Measurements from ENCODE around the gene SPEM2.

Gene SPEM2

DNA sequence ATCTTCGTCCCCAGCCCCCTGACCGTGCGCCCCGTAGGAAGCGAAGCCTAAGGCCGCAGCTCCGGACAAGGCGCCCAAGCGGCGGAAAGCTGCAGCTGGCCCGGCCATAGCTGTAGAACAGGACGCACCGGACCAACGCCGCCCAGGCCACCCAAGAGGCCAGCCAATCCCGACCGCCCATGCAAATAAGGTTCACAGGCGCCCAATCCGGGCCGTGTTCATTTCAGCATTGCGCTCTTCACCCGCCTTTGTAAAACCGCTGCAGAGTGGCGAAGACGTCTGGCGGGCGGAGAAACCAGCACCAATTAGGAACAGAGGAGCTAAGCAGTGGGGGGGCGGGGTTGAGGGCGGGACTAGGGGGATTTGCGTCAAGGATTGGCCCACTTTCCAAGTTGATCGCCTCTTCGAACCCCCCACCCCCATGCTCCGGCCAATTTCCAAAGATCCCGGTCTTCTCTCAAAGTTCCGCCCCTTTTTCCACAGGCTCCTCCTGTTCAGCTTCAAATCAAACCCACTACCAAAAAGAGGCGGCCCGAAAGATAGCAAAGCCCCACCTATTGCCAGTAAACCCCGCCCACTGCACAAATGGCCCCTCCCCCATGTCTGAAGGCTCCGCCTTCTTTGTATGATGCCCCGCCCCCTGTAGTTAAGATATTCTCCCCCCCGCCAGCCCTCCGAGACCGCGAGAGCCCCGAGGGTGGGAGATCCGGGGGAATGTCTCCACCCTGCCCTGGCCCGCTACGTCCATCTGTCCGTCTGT lies 21.3 kb upstream of the SPEM2 start, which contains the start of gene TMEM256:
TMEM256 (minus strand) TSS at position 121 of the 760 bp plus-strand sequence; CDS start at position 108, 13 bp downstream.
- DNase-seq: peak; percentile 85 to 95

DNA sequence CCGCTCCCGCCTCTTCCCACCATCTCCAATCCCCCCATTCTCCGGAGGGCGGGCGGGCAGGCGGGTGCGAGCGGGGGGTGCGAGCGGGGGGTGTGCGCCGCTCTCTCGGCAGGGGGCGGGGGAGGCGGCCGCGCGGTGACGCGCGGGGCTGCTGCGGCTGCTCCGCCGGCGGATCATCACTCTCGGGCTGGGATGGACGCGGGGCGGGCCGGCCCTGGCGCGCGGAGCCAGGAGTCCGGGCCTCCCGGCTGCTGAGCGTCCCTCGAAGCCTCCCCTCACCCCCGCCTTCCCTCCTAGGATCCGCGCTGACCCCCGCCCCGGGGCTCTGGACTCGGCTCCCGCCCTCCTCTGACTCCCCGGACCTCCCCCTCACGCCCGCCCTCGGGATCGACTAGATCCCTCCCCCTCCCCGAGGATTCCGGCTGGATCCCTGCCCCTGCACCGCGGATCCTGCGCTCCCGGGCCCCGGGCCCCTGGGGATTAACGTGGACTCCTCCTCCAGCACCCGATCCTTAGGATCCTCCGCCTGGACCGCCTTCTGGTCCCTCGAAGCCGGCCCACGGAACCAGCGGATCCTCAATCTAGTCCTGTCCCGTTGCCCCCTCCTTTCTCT lies 20.6 kb upstream of the SPEM2 start:
- DNase-seq: no peak

DNA sequence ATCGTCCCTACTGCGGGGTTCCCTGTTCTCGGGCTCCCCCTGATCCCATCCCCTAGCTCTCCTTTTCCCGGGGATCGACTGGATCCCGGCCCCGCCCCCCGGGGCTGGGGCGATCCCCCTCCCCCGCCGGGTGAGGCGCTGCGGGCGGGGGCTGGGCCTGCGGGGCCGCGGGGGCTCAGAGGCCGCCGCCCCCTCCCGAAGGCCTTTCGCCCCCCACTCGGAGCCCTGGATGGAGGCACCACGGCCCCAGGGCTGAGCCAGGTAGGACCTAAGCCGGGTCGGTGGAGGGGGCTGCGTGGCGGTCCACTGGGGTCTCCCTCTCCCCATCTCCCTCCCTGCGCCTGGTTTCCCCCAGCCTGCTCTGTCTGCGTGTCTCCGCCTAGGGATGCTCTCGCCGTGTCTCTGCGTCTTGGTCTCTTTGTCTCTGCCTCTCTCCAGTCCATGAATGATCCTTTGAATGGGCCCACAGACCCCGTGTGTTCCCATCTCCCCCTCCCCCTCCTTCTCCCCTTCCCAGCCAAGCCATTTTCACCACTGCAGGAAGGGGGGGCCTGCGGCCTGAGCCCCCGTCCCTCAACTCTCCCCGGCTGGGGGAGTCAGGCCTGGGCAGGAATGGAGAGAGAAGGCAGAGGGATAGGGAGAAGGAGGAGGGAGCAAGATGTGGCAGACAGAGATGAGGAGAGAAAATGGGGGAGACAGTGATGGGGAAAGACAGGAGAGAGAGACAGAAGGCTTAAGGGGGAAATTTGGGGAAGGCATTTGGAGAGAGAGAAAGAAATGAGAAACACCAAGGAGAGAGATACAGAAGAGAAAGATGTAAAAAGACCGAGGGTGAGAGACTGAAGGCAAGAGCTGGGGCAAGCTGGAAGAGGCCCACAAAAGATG lies 19.8 kb upstream of the SPEM2 start:
- no peak for DNase-seq

DNA sequence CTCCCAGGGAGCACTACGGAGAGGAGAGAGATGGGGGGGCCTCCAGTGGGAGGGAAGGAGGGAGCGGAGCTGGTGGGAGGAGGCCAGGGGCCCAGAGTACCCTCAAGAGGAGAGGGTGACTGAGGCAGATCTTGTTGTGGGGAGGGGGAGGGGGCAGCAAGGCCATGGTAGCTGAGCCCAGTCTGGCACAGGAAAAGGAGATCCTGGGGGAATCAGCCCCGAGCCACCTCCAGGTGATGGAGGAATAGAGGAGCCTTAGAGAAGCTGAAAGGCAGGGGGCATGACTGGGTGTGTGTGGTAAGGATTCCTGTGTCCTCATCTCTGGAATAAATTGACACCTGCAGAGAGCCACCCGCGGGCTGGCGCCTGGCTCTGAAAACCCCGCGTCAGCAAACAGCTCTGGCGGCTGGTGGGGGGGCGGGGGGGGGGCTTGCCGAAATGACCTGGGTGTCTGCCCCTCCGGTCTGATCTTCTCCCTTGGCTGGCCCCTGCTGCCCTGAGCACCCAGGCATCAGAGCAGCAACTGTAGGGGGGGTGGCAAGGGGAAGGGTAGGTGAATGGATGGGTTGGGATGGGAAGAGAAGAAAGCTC lies 19.1 kb upstream of the SPEM2 start:
- no peak for DNase-seq

DNA sequence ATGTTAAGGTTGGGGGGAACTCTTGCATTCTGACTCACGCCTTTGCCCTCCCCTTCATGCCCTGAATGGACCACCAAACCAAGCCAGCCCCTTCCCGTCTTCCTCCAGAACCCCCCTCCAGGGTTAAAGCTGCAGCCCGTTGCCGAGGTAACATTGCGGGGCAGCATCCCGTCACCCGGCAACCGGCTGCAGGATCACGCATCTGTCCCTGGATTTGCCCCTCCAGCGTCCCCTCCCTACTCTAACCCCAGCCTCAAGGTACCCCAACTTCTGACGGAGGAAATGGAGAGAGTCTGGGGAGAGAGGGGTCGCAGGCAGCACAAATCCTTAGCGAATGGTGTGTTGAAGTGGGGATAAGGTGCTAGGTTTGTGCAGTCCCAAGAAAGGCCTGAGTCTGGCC lies 18.3 kb upstream of the SPEM2 start:
- DNase-seq: no peak

DNA sequence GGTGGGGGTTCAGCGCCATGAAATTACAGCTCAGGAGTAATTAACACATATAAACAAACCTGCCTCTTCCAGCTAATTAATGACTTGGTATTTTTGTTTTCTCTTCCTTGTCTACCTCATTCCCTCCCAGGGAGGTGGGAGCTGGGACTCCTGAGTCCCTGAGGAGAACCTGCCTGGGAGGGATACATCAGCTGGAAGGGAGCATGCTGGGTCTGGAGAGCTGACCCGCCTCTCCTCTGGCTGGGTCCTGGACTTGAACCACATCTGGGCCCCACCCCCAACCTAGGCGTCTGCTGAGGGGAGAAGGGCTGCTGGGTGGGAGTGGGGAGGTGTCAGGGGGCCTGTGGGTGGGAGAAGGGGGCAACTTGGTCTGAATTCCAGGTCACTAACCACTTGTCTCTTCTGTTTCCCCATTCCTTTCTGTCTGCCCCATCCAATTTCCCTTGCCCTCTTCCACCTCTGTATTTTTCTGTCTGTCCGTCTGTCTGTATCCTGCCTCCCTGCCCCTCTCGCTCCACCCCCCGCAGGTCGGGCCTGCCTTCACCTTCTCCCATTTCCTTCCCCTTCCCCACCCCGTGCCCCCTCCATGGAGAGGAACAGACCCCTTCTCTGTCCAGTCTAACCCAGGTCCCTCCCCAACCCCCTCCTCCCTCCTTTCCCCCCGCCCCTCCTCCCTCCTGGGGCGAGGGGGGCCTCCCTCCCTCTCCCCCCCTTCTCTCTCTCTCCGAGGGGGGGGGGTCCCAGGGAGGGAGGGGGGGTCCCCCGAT lies 17.7 kb upstream of the SPEM2 start, which contains the start of gene NLGN2:
NLGN2 (plus strand) TSS at position 361 of the 767 bp plus-strand sequence. CDS start 411 bp downstream, outside the sequence.
- no peak for DNase-seq

DNA sequence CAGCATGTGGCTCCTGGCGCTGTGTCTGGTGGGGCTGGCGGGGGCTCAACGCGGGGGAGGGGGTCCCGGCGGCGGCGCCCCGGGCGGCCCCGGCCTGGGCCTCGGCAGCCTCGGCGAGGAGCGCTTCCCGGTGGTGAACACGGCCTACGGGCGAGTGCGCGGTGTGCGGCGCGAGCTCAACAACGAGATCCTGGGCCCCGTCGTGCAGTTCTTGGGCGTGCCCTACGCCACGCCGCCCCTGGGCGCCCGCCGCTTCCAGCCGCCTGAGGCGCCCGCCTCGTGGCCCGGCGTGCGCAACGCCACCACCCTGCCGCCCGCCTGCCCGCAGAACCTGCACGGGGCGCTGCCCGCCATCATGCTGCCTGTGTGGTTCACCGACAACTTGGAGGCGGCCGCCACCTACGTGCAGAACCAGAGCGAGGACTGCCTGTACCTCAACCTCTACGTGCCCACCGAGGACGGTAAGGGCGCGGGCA lies 17.1 kb upstream of the SPEM2 start:
- no peak for DNase-seq

DNA sequence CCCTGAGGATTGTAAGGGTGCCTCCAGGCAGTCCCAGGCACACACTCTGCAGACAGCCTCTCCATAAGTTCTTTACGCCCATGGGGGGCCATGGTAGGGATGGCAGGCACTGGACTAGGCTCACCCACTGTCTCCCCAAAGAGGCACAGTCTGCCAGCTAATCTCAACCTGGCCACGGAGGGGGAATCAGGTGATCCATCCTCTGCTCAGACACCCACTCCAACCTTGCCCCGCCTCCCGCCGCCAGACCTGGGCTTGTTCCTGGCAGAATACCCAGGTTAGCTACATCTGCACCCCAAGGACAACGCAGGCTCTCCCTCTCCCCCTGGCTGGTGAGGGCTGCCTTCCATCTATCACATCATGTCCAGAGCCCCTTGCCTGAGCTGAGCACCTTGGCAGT lies 16.6 kb upstream of the SPEM2 start:
- no peak for DNase-seq

DNA sequence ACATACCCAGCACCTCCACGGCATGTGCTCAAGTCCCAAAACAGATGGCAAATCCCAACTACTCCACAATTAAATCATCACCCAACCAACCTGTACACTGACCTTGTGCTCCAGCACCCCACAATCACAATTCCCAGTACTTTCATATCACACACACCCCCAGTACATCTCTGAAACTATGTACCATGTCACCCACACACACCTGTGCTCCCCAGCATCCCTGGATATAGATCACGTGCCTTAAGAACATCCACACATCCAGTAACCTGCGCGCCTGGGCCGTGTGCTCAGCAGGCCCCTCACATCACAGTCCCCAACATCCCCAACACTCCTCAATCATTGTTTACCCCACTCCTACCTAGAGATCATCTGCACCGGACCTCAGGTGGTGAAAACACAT lies 15.7 kb upstream of the SPEM2 start:
- no peak for DNase-seq

DNA sequence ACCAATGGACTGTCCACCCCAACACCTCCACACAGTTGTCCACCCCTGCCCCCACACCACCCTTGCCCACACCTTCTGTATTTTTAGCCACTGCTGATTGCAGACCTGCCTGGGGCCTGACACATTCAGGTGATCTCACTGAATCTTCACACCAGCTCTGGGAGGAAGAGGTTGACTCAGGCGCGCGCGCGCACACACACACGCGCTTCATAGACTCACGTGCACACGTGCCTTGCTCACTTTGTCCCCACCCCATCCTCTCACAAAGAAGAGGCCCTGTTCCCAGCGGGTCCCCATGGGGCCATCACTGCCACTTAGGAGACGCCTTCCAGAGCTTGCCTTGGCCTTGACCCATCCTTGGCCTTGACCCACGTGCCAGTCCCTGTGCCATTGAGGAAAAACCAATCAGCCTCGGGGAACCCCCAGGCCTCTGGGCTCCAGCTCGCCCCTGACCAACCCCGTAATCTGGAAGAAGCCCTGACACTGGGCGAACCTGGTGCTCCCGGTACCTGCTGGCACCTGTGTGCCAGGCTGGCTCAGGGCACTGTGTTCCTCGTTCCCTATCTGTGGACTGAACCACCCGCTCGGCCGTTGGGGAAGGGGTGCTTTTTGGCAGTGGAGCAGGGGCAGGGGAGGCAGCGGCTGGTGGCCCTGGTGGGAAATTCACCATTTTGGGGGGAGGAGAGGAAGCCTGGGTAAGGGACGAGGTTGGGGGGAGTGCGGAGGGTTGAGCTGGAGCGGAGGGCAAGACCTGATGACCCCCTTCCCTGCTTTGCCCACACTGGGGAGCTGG lies 14.6 kb upstream of the SPEM2 start:
- no peak for DNase-seq

DNA sequence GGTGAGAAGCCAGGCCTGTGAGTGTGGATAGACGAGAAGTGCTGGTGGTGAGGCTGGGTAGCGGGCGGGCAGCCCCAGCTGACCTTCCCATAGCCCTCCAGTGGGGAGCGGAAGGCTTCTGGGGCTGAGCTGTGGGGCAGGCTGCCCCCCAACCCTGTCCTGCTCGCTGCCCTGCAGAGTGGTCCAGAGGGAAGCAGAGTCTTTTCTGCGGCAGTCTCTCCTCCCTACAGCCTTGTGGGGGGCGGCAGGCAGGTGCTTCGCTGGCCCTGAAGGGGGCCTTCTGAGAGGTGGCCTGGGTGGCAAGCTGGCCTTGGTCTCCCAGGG lies 14.0 kb upstream of the SPEM2 start:
- no peak for DNase-seq

DNA sequence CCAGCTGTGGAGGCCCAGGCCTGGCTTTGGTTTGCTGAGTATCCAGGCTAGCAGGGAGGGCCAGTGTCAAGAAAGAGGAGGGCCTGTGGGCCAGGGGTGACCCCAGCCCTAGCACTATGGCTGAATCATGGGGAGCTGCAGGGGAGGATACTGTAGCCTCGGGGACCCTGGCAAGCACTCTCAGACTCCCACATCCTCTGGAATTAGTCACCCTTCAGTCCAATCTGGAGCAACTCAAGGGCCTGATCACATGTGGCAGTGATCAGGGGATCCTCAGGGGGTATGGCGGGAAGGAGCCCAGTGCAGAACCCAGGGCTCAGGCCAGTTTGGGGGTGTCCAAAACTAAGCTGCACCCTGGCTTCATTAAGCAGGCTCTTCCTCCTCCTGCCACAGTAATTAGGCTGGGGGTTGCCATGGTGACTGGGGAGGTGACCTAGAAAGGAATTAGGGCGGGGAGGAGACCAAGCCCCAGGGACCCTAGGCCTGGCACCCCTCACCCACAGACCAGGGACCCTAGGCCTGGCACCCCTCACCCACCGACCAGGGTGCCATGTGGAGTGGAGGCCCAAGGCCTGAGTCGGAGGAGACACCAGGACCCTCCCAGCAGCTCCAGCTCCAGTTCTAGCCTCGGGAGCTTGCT lies 11.9 kb upstream of the SPEM2 start:
- DNase-seq: no peak

DNA sequence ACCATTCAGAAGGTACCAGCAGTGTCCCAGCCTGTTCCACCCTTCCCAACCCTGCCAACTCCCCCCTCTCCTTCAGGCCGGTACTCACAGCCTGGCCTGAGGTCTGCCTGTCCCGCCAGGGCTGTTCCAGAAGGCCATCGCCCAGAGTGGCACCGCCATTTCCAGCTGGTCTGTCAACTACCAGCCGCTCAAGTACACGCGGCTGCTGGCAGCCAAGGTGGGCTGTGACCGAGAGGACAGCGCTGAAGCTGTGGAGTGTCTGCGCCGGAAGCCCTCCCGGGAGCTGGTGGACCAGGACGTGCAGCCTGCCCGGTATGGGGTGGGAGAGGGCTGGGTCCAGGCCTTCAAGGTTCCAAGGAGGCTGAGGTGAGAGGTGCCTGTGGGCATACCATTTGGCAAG lies 10.6 kb upstream of the SPEM2 start:
- no peak for DNase-seq

DNA sequence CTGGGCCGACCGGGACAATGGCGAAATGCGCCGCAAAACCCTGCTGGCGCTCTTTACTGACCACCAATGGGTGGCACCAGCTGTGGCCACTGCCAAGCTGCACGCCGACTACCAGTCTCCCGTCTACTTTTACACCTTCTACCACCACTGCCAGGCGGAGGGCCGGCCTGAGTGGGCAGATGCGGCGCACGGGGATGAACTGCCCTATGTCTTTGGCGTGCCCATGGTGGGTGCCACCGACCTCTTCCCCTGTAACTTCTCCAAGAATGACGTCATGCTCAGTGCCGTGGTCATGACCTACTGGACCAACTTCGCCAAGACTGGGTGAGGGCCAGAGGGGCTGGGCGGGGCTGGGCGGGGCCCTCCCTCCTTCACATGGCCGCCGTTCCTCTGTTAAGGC lies 9.6 kb upstream of the SPEM2 start:
- DNase-seq: no peak

DNA sequence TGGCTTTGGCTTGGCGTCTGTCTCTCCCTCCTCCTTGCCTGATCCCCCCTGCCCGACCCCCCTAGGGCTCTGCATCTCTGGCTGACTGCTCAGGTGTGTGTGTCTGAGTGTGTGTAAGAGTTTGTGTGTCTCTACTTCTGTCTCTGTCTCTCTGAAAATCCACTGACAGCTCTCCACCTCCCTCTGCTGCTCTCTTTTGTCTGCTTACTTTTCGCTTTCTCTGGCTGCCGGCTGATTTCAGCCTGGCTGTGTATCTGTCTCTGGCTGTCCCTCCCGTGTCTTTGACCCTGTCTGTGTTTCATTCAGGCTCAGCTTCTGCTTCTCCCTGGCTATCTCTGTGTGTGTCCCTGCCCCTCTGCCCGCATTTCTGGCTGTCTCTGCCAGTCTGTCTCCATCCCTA lies 9.1 kb upstream of the SPEM2 start:
- DNase-seq: no peak

DNA sequence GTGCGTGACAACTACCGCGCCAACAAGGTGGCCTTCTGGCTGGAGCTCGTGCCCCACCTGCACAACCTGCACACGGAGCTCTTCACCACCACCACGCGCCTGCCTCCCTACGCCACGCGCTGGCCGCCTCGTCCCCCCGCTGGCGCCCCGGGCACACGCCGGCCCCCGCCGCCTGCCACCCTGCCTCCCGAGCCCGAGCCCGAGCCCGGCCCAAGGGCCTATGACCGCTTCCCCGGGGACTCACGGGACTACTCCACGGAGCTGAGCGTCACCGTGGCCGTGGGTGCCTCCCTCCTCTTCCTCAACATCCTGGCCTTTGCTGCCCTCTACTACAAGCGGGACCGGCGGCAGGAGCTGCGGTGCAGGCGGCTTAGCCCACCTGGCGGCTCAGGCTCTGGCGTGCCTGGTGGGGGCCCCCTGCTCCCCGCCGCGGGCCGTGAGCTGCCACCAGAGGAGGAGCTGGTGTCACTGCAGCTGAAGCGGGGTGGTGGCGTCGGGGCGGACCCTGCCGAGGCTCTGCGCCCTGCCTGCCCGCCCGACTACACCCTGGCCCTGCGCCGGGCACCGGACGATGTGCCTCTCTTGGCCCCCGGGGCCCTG lies 8.3 kb upstream of the SPEM2 start:
- DNase-seq: no peak

DNA sequence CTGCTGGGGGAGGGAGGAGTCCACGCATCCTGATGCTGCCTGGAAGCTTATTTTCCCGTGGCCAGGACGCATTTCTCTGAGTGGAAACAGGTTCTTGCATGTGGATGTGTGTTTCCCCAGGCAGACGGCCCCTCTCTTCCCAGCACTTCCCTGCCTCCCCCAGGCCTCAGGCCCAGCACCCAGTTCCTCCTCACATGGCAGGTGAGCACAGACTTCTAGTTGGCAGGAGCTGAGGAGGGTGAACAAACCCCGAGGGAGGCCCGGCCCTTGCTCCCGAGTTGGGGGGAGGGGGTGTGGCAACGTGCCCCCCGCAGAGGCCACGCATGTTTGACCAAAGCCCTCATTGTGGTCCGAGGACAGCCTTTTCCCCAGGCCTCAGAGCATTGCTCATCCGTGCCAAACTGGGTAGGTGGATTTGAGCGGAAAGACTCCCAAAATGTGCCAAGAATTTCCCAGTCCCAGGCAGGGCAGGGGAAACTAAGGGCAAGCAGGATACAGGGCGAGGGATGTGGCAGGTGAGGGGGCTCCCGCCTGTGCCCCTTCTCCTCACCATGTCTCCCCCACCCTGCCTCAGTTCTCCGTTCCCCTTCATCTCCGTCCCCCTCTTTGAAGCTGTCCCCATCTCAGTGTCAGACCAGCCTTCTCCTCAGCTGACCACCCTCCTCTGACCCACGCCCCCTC lies 6.8 kb upstream of the SPEM2 start:
- no peak for DNase-seq

DNA sequence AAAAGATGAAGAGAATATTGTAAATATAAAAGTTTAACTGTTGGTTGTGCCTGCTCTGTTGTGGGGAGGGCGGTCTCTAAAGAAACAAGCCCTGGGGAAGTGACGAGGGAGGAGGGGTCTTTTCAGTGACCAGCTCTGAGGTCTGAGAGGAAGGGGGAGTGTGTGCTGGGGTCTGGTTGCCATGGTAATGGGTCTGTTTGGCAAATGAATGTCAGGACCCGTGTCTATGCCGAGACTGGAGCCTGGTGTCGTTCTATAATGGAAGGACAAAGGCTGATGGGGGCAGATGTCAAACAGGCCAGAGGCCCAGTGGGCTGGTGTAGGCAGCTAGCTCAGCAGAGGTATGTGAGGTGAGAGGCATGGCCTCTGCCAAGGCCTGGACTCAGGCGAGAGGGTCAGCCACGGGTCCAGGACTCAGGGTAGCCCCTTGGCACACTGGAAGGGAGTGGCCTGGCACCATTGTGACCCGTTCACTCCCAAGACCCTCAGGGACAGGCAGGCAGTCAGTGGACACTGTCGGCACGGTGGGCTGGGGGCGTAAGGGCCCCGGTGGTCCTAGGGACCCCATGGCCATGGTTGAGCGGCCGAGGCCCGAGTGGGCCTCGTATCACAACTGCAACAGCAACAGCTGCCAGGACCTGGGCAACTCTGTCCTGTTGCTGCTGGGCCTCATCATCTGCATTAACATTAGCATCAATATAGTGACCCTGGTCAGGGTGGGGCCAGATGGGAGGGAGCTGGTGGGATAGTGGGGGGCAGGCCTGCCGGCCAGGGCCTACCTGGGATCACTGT lies 5.4 kb upstream of the SPEM2 start, which contains the start of gene SPEM1:
SPEM1 (plus strand) TSS at position 506 of the 792 bp plus-strand sequence; CDS start at position 567, 61 bp downstream.
- no peak for DNase-seq

DNA sequence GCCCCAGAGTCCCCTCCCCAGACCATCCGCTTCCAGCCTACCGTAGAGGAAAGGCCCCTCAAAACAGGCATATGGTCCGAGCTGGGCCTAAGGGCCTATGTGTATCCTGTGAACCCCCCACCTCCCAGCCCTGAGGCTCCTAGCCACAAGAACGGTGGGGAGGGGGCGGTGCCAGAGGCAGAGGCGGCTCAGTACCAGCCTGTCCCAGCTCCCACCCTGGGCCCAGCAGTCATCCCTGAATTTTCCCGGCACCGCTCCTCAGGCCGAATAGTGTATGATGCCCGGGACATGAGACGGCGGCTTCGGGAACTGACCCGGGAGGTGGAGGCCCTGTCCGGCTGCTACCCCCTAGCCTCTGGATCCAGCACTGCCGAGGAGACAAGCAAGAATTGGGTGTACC lies 4.2 kb upstream of the SPEM2 start:
- no peak for DNase-seq
